GM19351 (cell line): ENCODE data around the gene UBE2Q1.

Experiments
- ATAC-seq: cut with Tn5 transposase; IDR thresholded peaks from one replicate; pipeline ENCODE4 v1.9.1; 2021; ENCODE audit warnings: mild to moderate bottlenecking, moderate library complexity; ENCODE audit not compliant: unreplicated experiment

Gene UBE2Q1

DNA sequence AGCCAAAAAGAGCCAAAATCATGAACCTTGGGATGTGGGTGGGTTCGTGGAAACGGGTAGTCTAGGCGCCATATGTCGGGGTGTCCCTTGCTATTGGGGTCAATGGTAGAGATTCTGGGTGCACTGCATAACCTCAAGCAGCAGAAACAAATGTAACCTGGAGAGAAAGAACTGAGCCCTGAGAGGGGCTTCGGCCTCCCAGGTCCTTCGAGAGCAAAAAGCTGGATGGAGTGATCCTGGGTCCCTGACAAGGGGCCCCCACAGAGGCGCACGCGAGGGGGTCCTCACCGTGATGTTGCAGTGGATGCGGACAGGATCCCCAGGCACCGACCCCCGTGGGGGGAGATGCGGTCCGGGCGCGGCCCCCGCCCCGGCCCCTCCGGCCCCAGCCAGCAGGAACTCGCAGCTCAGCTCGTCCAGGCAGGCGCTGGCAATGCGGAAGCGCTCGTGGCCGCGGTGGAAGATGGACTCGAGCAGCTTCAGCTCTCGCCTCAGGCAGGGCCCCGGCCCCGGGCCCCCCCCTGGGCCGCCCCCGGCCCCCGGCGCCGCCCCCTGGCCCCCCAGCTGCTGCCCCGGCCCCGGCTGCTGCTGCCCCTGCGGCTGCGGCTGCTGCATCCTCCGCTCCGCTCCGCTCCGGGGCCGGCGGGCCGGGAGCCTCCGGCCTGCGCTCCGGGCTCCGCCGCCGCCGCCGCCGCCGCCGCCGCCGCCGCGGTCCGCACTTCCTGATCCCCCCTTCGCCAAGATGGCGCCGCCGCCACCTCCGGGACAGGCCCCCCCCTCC lies at the start of gene UBE2Q1:
TSS of gene UBE2Q1 (minus strand) at position 724 of the 781 bp plus-strand sequence. CDS start at position 615, 109 bp downstream.
- ATAC-seq = peak; percentile 7

DNA sequence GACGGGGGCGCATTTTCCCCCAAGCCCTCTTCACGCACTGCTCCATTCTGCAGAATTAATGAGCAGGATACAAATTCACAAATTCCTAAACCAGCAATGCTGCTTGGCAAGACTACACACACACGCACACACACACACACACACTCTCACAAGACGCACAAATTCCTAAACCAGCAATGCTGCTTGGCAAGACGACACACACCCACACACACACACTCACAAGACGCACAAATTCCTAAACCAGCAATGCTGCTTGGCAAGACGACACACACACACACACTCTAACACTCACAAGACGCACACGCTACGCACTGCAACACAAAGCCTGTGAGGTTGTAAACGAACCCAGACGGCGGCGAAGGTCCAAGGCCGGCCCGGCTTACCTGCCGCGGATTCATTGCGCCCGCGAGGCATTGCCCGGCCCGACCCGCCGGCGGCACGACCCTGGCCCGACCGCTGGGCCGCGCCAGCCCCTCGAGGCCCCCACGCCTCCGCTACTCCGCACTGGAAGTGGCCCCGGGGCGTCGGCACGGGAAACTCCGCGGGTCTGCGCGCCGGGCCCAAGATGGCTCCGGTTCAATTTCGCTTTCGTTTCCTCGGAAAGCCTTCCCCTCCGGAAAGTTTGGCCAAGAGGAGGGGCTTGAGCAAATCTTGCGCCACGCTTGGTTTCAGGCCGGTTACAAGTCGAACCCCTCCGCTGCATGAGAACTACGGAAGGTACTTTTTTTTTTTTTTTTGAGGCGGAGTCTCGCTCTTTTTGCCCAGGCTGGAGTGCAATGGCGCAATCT lies 49.3 kb upstream of the UBE2Q1 start, which contains the start of gene ADAR:
TSS of gene ADAR (minus strand) at position 578 of the 788 bp plus-strand sequence. CDS start at position 398, 180 bp downstream.
- ATAC-seq = peak; percentile 58

DNA sequence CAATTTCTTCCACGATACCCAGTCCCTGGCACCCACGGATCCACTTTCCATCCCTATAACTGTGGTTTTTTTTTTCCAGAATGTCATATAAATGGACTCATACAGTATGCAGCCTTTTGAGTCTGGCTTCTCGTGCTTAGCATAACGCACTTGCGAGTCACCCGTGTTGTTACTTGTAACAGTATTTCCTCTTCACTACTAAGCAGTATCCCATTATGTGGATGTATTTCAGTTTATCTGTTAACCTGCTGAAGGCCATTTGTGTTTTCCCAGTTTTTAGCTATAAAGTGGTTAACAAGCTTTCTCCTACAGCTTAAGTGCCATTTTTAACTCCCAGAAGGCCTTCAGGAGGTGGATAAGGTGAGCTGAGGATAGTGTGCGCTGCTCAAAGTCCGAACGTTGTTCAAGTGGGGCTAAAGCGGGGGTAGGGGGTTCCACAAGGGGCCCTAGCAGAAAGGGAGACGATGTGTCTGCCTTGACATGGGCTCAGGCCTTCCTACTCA lies 48.7 kb upstream of the UBE2Q1 start:
- peak; percentile 7 for ATAC-seq

DNA sequence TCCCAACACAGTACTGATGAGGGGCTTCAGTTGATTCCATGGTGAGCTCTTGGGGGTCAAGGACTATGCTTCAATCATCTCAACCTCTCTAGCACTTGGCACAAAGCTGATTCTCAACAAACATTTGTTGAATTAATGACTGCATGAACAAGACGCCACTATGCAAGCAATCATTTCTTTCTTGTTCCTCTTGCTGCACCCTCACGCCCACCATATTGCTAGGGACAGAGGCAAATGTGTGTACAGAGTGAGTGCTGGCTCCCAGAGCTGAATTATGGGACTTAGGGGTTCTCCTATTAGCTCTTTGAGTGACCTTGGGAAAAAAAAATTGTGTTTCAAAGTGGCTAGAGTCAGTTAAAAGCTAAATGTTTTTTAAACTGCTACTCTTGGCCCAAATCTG lies 47.1 kb upstream of the UBE2Q1 start:
- no peak for ATAC-seq

DNA sequence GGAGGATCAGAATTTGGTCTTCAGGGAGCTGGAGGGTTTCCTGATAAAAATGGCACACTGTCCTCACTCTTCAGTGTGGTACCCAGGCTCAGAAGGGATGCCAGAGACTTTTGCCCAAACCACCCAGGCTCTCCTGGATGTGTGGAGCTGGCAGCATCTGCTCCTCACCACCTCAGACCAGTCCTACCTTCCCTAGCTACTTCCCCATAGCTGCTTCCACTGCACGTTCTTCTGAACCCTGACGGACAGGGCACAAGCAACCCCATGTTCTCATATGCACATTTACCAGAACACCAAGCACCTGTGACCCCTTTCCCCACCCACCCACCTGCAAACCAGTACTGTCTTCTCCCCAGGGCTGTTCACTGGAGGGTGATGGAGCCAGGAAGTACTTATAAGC lies 44.9 kb upstream of the UBE2Q1 start:
- no peak for ATAC-seq

DNA sequence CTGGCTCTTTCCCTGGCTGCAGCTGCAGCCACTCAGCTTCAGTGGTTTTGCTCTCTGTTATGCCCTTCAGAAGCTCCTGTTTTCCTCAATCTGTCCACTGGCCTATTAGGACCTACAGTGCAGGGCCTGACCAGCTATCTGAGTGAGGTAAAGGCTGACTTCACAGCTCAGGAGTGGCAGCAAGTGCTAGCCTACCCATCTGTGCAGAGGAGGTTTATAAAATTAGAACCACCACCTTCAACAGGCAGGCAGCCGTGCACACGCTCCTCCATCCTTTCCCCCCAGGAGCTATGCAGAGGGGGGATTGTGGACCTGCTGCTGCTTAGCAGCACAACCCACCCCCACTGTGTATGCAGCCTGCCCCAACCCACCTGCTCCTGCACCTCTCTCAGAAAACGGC lies 41.2 kb upstream of the UBE2Q1 start:
- ATAC-seq = no peak

DNA sequence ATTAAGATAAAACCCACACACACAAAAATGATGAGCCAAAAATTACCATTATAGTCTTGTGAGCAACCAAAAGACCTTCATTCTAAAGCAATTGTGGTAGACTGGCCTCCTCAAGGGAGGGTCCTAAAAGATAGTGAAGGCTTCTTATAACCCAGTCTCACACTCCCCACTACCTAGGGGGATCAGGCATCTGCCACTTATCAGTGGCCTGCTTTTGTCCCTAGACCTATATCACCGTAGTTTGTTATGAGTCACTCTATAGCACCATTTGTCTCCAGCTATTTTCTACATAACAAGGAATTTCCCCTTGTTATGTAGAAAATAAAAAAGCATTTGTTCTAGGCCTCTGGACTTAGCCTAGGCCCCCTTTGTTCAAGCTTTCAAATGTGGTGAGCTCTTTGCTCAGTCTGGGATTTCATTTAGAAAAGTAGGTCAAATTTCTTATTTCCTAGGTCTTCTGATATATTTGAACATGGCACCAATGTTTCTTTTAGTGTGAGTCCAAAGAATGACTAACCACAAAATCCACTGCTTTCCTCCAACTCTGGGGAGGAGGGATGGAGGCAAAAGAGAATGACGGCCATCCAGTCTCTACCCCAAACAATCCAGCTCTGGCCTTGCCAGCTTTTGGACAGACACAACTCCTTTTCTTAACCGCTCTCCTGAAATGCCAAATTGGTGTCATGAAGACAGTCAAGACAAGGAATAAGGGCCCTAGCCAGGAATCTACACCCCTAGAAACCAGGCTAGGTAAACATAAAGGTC lies 40.6 kb upstream of the UBE2Q1 start:
- ATAC-seq = no peak

DNA sequence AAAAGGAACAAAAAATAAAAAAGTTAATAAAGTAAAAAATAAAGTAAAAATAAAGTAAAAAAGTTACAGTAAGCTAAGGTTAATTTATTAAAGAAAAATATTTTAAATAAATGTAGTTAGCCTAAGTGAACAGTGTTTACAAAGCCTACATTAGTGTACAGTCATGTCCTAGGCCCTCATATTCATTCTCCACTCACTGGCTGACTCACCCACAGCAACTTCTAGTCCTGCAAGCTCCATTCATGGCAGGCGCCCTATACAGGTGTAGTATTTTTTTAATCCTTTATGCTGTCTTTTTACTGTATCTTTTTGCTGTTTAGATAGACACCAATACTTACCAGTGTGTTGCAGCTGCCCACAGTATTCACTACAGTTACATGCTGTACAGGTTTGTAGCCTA lies 37.2 kb upstream of the UBE2Q1 start:
- no peak for ATAC-seq

DNA sequence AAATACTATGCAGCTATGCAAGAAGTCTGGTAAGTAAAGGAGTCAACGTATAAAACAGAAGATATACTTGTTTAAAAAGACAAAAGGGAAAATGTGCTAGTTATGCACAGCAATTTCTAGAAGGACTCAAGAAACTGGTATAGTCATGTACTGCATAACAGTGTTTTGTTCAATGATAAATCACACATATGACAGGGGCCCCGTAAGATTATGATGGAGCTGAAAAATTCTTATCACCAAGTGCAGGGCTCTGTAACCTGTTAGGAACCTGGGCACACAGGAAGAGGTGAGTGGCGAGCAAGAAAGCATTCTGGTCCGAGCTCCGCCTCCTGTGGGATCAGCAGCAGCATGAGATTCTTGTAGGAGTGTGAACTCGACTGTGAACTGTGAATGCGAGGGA lies 36.3 kb upstream of the UBE2Q1 start:
- no peak for ATAC-seq

DNA sequence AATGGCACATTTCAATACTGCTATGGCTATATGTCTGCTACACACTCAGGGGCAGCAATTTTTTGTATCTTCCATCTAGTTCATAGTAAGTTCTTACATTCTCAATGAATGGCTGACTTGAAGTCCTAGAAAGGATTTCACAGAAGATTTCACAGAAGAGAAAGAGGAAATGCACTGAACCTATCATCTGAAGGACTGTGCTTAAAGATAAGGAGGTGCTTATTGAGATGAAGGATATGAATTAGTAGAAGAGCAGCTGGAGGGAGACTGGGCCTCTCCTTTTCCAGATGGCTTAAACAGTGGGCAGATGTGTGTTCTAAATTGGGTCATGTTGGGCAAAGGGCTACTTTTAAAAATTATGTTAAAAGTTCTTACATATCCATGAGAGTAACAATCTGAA lies 34.9 kb upstream of the UBE2Q1 start:
- no peak for ATAC-seq

DNA sequence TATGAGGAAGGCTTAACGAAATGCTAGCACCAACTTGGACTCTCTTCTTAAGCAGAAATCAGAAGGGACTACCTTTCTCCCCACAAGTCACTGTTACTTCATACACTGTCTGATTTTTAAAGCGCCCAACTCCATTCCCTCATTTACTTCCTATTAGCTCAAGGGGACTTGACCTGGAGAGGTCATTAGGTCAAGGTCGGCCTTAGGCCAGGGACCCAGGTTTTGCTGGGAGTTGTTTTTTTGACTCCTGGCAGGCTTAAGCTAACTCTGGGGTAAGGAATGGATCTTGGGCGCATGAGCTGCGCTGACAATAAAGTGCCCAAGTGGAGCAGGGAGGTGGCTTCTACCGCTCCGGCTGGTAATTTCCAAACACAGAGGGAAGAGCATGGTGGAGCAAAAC lies 32.7 kb upstream of the UBE2Q1 start:
- no peak for ATAC-seq

DNA sequence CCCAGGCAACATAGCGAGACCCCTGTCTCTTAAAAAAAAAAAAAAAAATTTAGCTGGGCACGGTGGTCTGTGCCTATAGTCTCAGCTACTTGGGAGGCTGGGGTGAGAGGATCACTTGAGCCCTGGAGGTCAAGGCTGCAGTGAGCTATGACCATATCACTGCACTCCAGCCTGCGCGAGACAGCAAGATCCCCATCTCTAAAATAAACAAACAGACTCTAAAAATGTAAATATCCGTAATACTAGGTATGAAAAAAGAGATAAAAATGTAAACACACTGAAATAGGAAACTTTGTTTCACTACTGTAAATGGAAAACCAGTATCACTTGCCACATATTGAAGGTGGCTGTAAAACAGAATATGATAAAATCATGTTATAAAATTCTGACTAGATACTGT lies 32.3 kb upstream of the UBE2Q1 start:
- no peak for ATAC-seq

DNA sequence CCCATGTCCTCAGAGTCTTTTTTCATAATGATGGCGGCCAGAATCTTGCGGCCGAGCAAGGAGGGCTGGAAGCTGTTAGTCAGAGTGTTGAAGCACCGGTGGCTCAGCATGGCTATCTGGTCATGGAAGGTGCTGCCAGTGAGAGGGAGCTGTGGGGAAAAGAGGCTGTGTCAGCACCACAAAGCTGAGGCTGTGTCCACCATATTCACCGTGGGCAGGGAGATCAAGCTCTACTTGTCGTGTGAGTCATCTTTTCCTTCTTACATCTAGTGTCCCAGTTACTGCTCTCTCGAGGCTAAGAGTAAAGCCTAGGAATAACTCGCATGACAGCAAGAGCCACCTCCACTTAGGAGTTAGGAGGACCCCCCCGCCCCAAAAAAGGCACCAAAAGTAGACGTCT lies 31.3 kb upstream of the UBE2Q1 start:
- no peak for ATAC-seq

DNA sequence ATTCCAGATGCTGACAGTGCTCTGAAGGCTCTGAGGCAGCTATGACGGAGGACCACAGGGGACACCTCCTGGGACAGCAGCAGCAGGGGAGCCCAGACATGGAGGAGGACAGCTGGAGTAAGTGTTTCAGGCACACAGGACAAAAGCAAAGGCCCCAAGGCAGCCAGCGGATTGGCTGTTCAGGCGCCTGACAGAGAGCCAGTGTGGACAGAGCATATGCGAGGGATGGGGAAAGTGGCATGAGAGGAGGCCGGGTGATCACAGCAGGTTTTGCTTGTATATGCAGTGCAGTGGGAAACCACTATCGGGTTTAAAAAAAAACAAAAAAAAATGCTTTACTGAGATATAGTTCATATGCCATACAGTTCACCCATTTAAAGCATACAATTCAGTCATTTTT lies 28.2 kb upstream of the UBE2Q1 start:
- no peak for ATAC-seq

DNA sequence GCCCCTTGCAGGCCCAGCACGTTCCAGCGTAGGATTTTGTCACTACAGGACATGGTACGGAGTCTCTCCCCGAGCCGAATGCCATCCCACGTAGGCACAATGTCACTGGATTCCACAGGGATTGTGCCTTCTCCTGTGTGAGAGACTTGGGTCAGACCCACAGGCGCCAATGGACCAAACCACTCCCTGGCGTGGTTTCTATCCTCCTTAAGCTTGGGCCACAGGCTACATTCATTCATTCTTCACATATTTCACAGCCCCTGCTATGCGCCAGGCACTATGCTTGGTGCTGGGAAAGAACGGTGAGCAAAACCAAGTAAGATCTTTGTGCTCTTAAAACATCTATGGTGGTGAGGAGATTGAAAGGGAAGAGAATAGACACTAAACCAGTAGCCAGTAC lies 27.8 kb upstream of the UBE2Q1 start:
- ATAC-seq = no peak

DNA sequence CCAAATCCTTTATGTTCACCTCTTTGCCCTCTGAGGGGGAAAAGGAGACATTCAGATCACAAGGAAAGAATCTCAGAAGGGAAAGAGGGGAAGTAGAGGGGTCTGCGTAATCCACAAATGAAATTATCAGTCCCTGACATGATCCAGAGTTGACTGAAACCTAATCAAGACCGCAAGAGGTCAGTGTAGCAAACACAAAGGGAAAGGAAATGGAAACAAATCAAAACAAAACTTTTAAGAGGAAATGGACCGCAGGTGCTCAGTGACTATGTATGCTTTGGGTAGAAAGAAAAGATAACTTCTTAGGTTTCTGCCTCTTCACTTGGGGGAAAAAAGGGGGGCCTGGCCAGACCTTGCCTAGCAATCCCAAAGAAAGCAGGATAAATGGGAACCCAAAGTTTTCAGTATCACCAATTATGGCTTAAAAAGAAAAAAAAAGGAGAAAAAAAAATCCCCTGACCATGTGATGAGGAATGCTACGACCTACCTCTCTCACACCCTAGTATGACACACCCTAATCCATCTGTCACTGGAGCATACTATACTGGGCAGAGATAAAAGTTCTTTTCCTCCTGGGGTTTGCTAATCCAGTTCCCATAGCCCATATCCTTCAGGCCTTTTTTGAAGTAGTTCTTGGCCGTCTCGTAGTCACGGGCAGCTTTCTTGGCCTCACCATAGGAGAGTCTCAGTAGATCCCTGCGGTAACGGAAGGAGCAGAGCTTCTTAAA lies 26.0 kb upstream of the UBE2Q1 start:
- ATAC-seq = no peak

DNA sequence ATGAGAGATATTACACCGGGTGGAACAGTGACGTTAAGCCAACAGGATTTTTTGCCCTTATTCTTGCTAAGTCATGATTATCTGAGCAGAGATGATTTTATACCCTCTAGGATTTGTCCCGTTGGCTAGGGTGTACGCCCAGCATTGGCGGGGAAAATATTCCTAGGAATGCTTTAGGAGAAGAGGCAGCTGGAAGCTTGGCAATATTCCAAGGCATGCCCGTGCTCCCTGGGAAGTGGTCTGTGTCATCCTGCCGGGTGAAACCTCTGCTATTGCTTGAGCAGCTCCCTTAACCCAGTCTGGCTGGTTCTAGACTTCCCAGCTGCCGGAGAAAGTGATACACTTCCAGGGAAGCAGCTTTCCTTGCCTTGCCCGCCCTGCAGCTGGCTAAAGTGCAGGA lies 25.3 kb upstream of the UBE2Q1 start:
- ATAC-seq = no peak

DNA sequence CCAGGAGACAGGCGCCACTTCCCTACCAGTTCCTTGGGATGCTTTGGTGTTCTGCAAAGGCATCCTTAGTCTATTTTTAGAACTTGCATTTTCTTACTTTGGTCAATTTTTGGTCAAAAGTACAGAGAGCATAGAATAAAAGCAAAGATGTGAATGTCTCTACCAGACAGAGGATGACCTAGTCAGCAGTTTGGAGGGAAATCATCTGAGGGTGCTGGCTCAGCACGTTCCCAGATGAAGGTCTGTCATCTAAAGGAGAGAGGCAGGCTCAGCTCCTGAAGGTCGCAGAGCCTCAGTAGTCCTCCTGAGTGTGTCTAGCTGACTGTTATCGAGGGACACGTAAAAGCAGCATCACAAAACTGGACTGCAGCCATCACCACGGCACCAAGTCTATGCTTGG lies 24.4 kb upstream of the UBE2Q1 start:
- no peak for ATAC-seq

DNA sequence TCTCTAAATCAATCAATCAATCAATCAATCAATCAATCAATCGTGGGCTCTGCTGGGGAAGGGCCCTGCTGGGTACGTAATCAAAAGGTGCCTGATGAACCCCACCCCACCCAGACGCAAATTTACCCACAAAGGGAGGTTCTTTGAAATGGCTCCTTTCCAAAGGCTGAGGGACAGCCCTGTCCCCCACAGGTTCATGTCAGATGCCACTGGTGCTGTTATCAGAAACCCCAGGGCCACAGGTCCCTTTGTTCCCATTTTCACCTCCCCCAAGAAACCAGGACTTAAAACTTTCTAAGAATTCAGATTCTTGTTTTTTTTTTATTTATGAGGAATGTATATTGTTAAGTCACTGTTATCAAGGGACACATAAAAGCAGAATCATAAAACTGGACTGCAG lies 23.3 kb upstream of the UBE2Q1 start:
- ATAC-seq = no peak

DNA sequence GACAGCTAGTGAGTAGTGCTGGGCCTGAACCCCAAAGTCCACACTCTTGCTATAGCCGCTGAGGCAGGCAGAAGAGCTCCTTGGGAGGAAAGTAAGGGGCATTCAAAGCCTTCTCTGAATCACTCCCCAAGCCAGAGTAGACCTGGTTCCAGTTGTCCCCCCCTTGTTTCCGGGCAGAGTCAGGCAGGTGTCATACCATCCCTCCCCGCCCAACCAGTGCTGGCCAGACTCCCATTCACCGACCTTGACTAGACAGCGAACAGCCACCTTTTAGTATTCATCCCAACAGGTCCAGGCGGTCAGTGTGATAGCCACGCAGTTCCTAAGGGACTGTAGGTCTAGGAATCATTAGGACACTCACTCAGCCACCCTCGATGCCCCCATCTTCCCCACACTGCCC lies 20.9 kb upstream of the UBE2Q1 start:
- ATAC-seq = no peak

DNA sequence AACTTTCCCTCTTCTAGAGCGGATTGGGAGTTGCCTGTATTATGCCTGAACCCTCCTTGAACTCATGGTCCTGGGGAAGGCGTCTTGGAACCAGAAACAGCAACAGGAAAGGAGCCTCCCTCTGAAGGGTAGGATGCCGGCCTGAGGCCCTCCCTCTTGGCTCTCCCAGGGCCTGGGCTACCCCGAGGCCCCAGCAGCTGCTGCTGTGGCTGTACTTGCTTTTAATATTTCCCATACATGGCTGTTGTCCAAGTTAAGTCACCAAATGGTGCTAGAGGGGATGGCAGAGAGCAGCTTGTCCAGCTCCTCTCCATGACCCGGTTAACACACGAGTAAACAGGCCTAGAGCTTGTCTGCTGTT lies 19.6 kb upstream of the UBE2Q1 start:
- ATAC-seq = no peak
